RKO (cell line): ENCODE results near the gene NCAPD3.
A peak's percentile ranks its signal among the peaks of the same experiment; 100 is the strongest.
"Not testable (repeated sequence)": the region's sequence is repeated elsewhere in the genome, so short reads cannot be mapped to it uniquely, and the experiment has no call there.

Experiments
- DNase-seq: peaks from one replicate; pipeline ENCODE4 v3.0.0-alpha.2; 2016; ENCODE audit warnings: low spot score

The NCAPD3 gene

GRCh38 chr11:134224710-134225664 is 1.2 kb upstream of the NCAPD3 start:
- DNase-seq, result peak; percentile 70

DNA sequence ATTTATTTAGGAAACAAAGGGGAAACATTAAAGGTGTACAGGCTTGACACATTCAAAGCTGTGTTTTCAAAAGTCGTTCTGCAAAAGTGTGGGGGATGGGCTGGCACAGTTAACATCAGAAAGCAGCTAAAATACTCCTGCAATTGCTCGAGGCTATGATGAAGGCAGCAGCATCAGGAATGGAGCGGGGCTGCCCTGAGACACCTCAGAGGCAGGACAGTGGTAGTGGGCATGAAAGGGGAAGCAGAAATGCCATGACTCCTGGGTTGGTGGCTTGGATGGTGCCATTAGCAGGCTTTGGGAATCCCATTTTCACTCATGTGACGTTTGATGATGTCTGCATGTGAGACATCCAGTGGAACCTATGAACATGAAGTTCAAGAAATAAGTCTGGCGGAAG is 646 bp downstream of the NCAPD3 start:
- peak; percentile 39 for DNase-seq

- DNase-seq, result no peak
Observed at GRCh38 chr11:134216816-134217215, 7.0 kb downstream of the NCAPD3 start.

GRCh38 chr11:134215836-134216235 is 7.9 kb downstream of the NCAPD3 start:
- no peak for DNase-seq

GRCh38 chr11:134207538-134208239 is 16.1 kb downstream of the NCAPD3 start:
- DNase-seq, result no peak

- DNase-seq, result no peak
Observed at GRCh38 chr11:134206185-134206584, 17.6 kb downstream of the NCAPD3 start.

DNA sequence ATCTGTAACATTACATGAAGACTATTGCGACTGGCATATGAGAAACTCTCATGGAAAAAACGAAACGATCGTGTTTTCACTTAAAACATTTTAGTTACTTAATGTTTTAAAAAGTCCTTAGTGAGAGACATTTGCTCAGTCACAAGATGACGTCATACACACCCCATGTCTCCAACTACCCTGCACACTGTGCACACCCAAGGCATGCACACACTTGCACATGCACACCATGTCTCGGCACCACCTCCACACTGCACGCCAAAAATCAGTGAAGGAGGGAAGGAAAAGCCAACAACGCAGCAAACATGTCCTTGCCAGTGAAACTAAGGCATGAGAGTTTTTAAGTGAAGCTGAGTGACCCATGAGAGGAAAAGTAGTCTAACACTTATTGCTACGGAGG is 18.0 kb downstream of the NCAPD3 start:
- no peak for DNase-seq

- no peak for DNase-seq
Observed at GRCh38 chr11:134202661-134203060, 21.1 kb downstream of the NCAPD3 start.

DNA sequence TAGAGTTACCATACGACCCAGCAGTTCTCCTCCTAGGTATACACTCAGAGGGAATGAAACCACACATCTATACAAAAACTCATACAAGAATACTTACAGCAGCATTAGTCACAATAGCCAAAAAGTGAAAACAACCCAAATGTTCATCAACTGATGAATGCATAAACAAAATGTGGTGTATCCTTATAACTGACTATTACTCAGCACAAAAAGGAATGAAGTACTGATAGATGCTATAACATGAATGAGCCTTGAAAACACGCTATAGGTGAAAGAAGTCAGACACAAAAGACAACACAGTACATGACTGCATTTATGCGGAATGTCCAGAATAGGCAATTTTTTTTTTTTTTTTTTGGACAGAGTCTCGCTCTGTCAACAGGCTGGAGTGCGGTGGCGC is 23.1 kb downstream of the NCAPD3 start:
- no peak for DNase-seq

DNA sequence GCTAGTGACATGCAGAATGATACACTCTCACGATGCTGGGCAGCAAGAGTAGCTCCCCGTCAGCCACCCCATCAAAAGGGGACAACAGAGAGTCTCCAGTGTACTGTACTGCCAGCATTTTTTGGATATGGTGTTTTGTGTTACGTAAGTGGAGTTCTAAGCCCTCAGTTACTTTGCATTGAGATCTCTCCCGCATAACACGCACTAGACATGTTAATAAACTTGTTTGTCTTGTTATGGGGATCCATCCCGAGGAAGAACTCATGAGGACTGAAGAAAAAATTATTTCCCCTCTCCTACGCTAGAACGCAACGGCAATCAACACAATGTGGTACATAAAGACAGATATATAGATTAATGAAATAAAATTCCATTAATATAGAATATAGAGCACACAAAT is 24.2 kb downstream of the NCAPD3 start:
- no peak for DNase-seq

GRCh38 chr11:134196756-134197155 is 27.0 kb downstream of the NCAPD3 start:
- no peak for DNase-seq

DNA sequence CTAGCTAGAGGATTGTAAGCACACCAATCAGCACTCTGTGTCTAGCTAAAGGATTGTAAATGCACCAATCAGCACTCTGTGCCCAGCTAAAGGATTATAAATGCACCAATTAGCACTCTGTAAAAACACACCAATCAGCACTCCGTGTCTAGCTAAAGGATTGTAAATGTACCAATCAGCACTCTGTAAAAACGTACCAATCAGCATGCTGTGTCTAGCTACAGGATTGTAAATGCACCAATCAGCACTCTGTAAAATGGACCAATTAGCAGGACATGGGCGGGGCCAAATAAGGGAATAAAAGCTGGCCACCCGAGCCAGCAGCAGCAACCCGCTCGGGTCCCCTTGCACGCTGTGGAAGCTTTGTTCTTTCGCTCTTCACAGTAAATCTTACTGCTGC is 35.7 kb downstream of the NCAPD3 start:
- DNase-seq, result not testable (repeated sequence)

DNA sequence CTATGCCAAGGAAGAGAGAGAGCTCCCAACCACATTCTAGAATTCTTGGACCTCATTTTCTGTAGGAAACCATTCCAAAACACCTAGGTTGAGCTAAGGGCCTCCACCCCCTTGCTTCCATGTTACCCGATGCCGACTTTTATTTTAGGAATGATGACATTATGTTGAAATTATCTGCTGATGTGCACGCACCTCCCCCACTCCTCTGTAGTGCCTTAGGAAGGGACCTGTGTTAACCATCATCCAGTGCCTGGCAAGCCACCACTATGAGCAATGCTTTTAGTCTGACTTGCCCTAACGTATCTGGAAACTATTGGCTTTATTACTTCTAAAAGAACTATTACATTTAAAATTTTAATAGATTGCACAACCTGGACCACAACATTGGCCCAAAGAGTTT is 42.1 kb downstream of the NCAPD3 start:
- DNase-seq, result no peak

GRCh38 chr11:134178032-134178674 is 45.6 kb downstream of the NCAPD3 start:
- DNase-seq, result no peak

GRCh38 chr11:134176284-134176683 is 47.5 kb downstream of the NCAPD3 start:
- no peak for DNase-seq

DNA sequence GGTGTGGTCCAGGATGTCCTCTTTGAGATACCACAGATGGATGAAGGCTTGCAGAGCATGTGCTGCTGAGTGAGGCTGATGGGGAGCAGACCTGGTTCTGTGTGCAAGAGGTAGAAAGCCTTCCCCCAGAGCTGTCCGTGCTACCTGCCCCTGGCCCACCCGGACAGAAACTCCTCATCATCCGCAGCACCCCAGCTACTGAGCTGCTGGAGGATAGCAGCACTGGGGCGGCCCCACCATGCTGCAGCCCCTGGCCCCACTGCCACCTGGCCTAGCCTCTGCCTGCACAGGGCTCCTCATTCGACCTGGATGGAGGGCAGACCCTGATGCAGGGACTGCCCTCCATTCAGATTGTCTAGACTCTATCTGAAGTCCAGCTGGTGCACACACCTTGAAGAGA is 50.5 kb downstream of the NCAPD3 start:
- DNase-seq, result no peak

GRCh38 chr11:134171951-134172350 is 51.8 kb downstream of the NCAPD3 start:
- DNase-seq, result no peak

GRCh38 chr11:134170919-134171281 is 52.9 kb downstream of the NCAPD3 start:
- no peak for DNase-seq

- DNase-seq, result no peak
Observed at GRCh38 chr11:134170177-134170918, 53.4 kb downstream of the NCAPD3 start.

GRCh38 chr11:134164490-134165370 is 59.0 kb downstream of the NCAPD3 start:
- DNase-seq, result no peak

DNA sequence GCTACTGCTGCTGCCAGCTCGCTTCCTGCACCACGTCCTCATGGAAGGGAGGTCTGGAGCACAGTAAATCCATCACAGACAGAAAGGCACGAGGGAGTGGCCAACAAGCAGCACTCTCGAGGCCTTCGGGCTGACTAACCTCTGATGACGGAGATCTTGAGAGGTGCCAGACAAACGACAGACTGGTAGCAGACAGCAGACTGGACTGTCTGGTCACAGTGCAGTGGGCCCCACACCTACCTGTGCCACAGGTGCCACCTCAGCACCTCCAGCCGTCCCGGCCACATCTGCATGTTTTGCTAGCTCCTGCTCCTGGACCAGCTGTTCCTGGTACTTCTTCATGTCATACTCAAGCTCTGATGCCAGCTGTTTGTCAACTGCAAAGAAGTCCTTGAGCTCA is 64.1 kb downstream of the NCAPD3 start:
- DNase-seq, result no peak
